CD4-positive, alpha-beta memory T cell (primary cell): ENCODE data around the gene NPR3. TPM values are rescaled to one million over a fixed set of nuclear protein-coding genes. Genes with fewer than 3 reads are reported as not detected.

Experiments used
- CTCF ChIA-PET: fragments of 350-600 bp; sonication (Branson Sonifier 250); formaldehyde crosslinking; loops from one replicate; lab custom pipeline; 2021; ENCODE audit warnings: inconsistent platforms; ENCODE audit not compliant: partially characterized antibody; lab: Charles Lee
- POLR2A ChIA-PET: fragments of 350-600 bp; sonication (Branson Sonifier 250); formaldehyde crosslinking; loops from one replicate; lab custom pipeline; 2021; ENCODE audit not compliant: partially characterized antibody; lab: Charles Lee
- DNase-seq, 5 donors: peaks; one replicate each; pipeline versions ENCODE4 v3.0.0 to v3.0.0-alpha.2; 2020 to 2022; ENCODE audit warnings: mixed read lengths in 1 of 5
- H3K27ac ChIP-seq: one replicate; pipeline ENCODE4 v1.7.0; 2013; ENCODE audit warnings: low read depth, low read length
- H3K27me3 ChIP-seq: 2 replicates; pipeline ENCODE4 v1.7.0; 2013; ENCODE audit warnings: mild to moderate bottlenecking, low read length, moderate library complexity; ENCODE audit not compliant: insufficient read depth
- H3K36me3 ChIP-seq: 2 replicates; pipeline ENCODE4 v1.7.0; 2013; ENCODE audit warnings: mild to moderate bottlenecking, low read length, moderate library complexity; ENCODE audit not compliant: insufficient read depth
- H3K4me1 ChIP-seq: 2 replicates; pipeline ENCODE4 v1.7.0; 2013; ENCODE audit warnings: mild to moderate bottlenecking, low read length, moderate library complexity; ENCODE audit not compliant: insufficient read depth
- H3K4me3 ChIP-seq, 2 donors: one replicate each; pipeline ENCODE4 v1.7.0; 2013; ENCODE audit warnings: low read length in 2 of 2, mild to moderate bottlenecking in 1 of 2
- H3K9me3 ChIP-seq, 2 donors: one replicate each; pipeline ENCODE4 v1.7.0; 2013; ENCODE audit warnings: low read length in 2 of 2, control low read depth in 1 of 2; ENCODE audit not compliant: control insufficient read depth in 1 of 2
- H3K27ac Mint-ChIP-seq, 7 donors: one replicate each; pipeline ENCODE4 v1.8.0; 2020 to 2021; ENCODE audit warnings: mixed read lengths in 7 of 7, mild to moderate bottlenecking in 6 of 7, inconsistent platforms in 3 of 7, moderate library complexity in 3 of 7
- H3K27me3 Mint-ChIP-seq, 2 donors: one replicate each; pipeline ENCODE4 v1.8.0; 2020 to 2021; ENCODE audit warnings: mixed read lengths in 2 of 2
- H3K36me3 Mint-ChIP-seq, 2 donors: one replicate each; pipeline ENCODE4 v1.8.0; 2020 to 2021; ENCODE audit warnings: mixed read lengths in 2 of 2, inconsistent platforms in 1 of 2, mild to moderate bottlenecking in 1 of 2
- H3K4me1 Mint-ChIP-seq, 4 donors: one replicate each; pipeline ENCODE4 v1.8.0; 2020 to 2021; ENCODE audit warnings: mixed read lengths in 4 of 4, mild to moderate bottlenecking in 1 of 4
- H3K4me3 Mint-ChIP-seq, 8 donors: one replicate each; pipeline ENCODE4 v1.8.0; 2020 to 2021; ENCODE audit warnings: mixed read lengths in 8 of 8, mild to moderate bottlenecking in 7 of 8, moderate library complexity in 6 of 8, inconsistent platforms in 3 of 8
- H3K9me3 Mint-ChIP-seq, 8 donors: one replicate each; pipeline ENCODE4 v1.8.0; 2020 to 2021; ENCODE audit warnings: mixed read lengths in 8 of 8, mild to moderate bottlenecking in 5 of 8, inconsistent platforms in 3 of 8, moderate library complexity in 1 of 8
- intact Hi-C: fragments of 100-400 bp; cut with micrococcal nuclease; formaldehyde crosslinking; loops from one replicate; pipeline ENCODE4 v1.15.1; 2023
- polyA plus RNA-seq, 2 donors: library from polyadenylated mRNA; unstranded; fragments of 300-500 nt; fragmentation: Illumina TruSeq; gene quantifications; one replicate each; pipeline ENCODE4 v1.2.3, GENCODE V29; 2021
- total RNA-seq, 2 experiments: library from RNA; stranded (reverse); gene quantifications; one replicate each; pipeline ENCODE4 v1.2.3, GENCODE V29; 2021

NPR3 gene
- total RNA-seq (under 1 TPM in 1 of 2 experiments, not detected in 1; 0.06 TPM), polyA plus RNA-seq (not detected)

- peaks cover 13 to 35% (median 19%) of the 10 kb centered on the region in 4 donors for H3K4me1 Mint-ChIP-seq
- Histone ChIP-seq H3K27ac (no peak within 1 kb of the TSS), H3K27me3 (peaks cover 14% of the 10 kb centered on the region), H3K4me3 (peak within 1 kb of the TSS; percentile 32 to 42), H3K36me3 (no peaks in the 10 kb centered on the region), H3K9me3 (no peaks in the 10 kb centered on the region), H3K4me1 (peaks cover 7% of the 10 kb centered on the region)
- no peaks in the 10 kb centered on the region for H3K36me3 Mint-ChIP-seq
- POLR2A ChIA-PET, result no interaction called here
- H3K27ac Mint-ChIP-seq, result no peak within 1 kb of the TSS
- H3K9me3 Mint-ChIP-seq, result peaks cover 0 to 4% (median 0%) of the 10 kb centered on the region in 8 donors
- intact Hi-C loops, result no loop called here
- DNase-seq, result no peak
- CTCF ChIA-PET, result no interaction called here
- H3K27me3 Mint-ChIP-seq, result peaks cover 38% of the 10 kb centered on the region in 2 donors
- peak within 1 kb of the TSS; percentile 45 to 85 (median 76) for H3K4me3 Mint-ChIP-seq
Measured at GRCh38 chr5:32710550-32711361, at the start of gene NPR3. Gene NPR3 (plus strand): TSS chr5:32711321. CDS start chr5:32711777, 456 bp downstream.

DNA sequence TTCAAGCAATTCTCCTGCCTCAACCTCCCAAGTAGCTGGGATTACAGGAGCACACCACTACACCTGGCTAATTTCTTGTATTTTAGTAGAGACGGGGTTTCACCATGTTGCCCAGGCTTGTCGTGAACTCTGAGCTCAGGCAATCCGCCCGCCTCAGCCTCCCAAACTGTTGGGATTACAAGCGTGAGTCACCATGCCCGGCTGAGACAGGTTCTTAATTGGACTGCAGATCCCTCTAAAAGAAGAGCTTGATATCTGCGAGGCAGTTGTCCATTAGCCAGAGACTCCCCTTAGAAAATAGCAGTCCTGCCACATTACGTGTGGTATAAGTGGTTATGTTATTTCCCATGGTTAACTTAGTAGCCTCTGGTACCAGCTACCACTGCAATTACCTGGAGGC lies 46.6 kb upstream of the NPR3 start:
- Histone ChIP-seq H3K27me3 (no peaks in the 10 kb centered on the region), H3K9me3 (no peaks in the 10 kb centered on the region), H3K27ac (no peak overlapping the region), H3K4me3 (no peak overlapping the region), H3K4me1 (no peaks in the 10 kb centered on the region), H3K36me3 (no peaks in the 10 kb centered on the region)
- POLR2A ChIA-PET, result no interaction called here
- Mint-ChIP-seq H3K36me3 (no peaks in the 10 kb centered on the region), H3K27ac (no peak overlapping the region), H3K9me3 (peaks cover 0 to 58% (median 25%) of the 10 kb centered on the region in 8 donors), H3K4me1 (no peaks in the 10 kb centered on the region), H3K27me3 (no peaks in the 10 kb centered on the region), H3K4me3 (no peak overlapping the region)
- intact Hi-C loops, result no loop called here
- CTCF ChIA-PET, result no interaction called here
- no peak for DNase-seq

- Histone ChIP-seq H3K27me3 (no peaks in the 10 kb centered on the region), H3K4me3 (no peak overlapping the region), H3K4me1 (no peaks in the 10 kb centered on the region), H3K36me3 (no peaks in the 10 kb centered on the region), H3K27ac (no peak overlapping the region), H3K9me3 (no peaks in the 10 kb centered on the region)
- Mint-ChIP-seq H3K27me3 (peaks cover 0 to 3% of the 10 kb centered on the region in 2 donors), H3K9me3 (peaks cover 0 to 45% (median 21%) of the 10 kb centered on the region in 8 donors), H3K4me1 (peaks cover 0 to 1% (median 0%) of the 10 kb centered on the region in 4 donors), H3K36me3 (peaks cover 0 to 5% of the 10 kb centered on the region in 2 donors), H3K4me3 (no peak overlapping the region), H3K27ac (no peak overlapping the region)
- ChIA-PET POLR2A (no interaction called here), CTCF (no interaction called here)
- intact Hi-C loops, result no loop called here
- DNase-seq, result no peak
Measured at GRCh38 chr5:32668552-32668951, 42.6 kb upstream of the NPR3 start.

- CTCF ChIA-PET, result no interaction called here
Measured at GRCh38 chr5:32673272-32673671, 37.8 kb upstream of the NPR3 start.

DNA sequence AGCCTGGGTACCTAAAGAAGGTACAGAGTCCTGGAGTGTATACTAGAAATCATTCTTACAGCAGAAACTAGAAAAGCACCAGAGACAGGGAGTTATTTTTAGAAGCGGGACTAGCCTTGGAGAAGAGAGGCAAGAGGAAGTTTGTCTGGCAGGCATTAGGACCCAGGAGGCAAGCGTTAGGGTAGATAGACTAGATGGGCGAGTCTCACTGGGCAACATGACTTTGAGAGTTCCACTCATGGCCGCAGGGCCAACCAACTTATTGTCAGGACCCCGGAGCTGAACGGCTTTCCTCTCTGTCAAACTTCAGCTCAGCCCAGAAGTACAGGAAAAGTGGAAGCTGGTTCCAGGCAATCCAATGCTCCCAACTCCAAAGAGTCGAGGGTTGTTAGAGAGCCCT lies 34.1 kb upstream of the NPR3 start:
- no peaks in the 10 kb centered on the region for H3K36me3 ChIP-seq
- DNase-seq, result no peak
- H3K27ac Mint-ChIP-seq, result no peak overlapping the region
- POLR2A ChIA-PET, result no interaction called here
- H3K4me3 Mint-ChIP-seq, result no peak overlapping the region
- peaks cover 0 to 2% of the 10 kb centered on the region in 2 donors for H3K36me3 Mint-ChIP-seq
- H3K9me3 Mint-ChIP-seq, result peaks cover 0 to 12% (median 3%) of the 10 kb centered on the region in 8 donors
- CTCF ChIA-PET, result no interaction called here
- H3K27ac ChIP-seq, result no peak overlapping the region
- H3K27me3 Mint-ChIP-seq, result peaks cover 2 to 5% of the 10 kb centered on the region in 2 donors
- H3K4me3 ChIP-seq, result no peak overlapping the region
- intact Hi-C loops, result no loop called here
- no peaks in the 10 kb centered on the region for H3K4me1 ChIP-seq
- no peaks in the 10 kb centered on the region for H3K27me3 ChIP-seq
- H3K4me1 Mint-ChIP-seq, result no peaks in the 10 kb centered on the region
- no peaks in the 10 kb centered on the region for H3K9me3 ChIP-seq

More at GRCh38 chr5:32673272-32673671, 37.8 kb upstream of the NPR3 start:
- Histone ChIP-seq H3K4me1 (no peaks in the 10 kb centered on the region), H3K4me3 (no peak overlapping the region), H3K9me3 (no peaks in the 10 kb centered on the region), H3K27ac (no peak overlapping the region), H3K36me3 (no peaks in the 10 kb centered on the region), H3K27me3 (no peaks in the 10 kb centered on the region)
- Mint-ChIP-seq H3K27me3 (peaks cover 2 to 9% of the 10 kb centered on the region in 2 donors), H3K9me3 (peaks cover 0 to 29% (median 12%) of the 10 kb centered on the region in 8 donors), H3K36me3 (peaks cover 0 to 5% of the 10 kb centered on the region in 2 donors), H3K4me3 (no peak overlapping the region), H3K27ac (no peak overlapping the region), H3K4me1 (peaks cover 0 to 1% (median 0%) of the 10 kb centered on the region in 4 donors)
- no peak for DNase-seq
- POLR2A ChIA-PET, result no interaction called here
- intact Hi-C loops, result no loop called here

- Mint-ChIP-seq H3K9me3 (peaks cover 0 to 8% (median 1%) of the 10 kb centered on the region in 8 donors), H3K27me3 (peaks cover 4 to 5% of the 10 kb centered on the region in 2 donors), H3K27ac (no peak overlapping the region), H3K4me1 (no peaks in the 10 kb centered on the region), H3K4me3 (no peak overlapping the region), H3K36me3 (no peaks in the 10 kb centered on the region)
- H3K9me3 ChIP-seq, result no peaks in the 10 kb centered on the region
- DNase-seq, result no peak
- H3K27me3 ChIP-seq, result no peaks in the 10 kb centered on the region
- intact Hi-C loops, result no loop called here
- no peak overlapping the region for H3K4me3 ChIP-seq
- H3K27ac ChIP-seq, result no peak overlapping the region
- H3K4me1 ChIP-seq, result no peaks in the 10 kb centered on the region
- CTCF ChIA-PET, result no interaction called here
- no peaks in the 10 kb centered on the region for H3K36me3 ChIP-seq
- POLR2A ChIA-PET, result no interaction called here
Measured at GRCh38 chr5:32678472-32678871, 32.6 kb upstream of the NPR3 start.

GRCh38 chr5:32679218-32679617 lies 31.9 kb upstream of the NPR3 start:
- ChIA-PET CTCF (no interaction called here), POLR2A (no interaction called here)
- no peak overlapping the region for H3K4me3 Mint-ChIP-seq
- DNase-seq, result no peak
- H3K4me1 ChIP-seq, result no peaks in the 10 kb centered on the region
- H3K27me3 Mint-ChIP-seq, result peaks cover 4 to 5% of the 10 kb centered on the region in 2 donors
- no peaks in the 10 kb centered on the region for H3K4me1 Mint-ChIP-seq
- H3K27ac ChIP-seq, result no peak overlapping the region
- H3K9me3 Mint-ChIP-seq, result peaks cover 2 to 16% (median 8%) of the 10 kb centered on the region in 8 donors
- H3K9me3 ChIP-seq, result no peaks in the 10 kb centered on the region
- H3K27me3 ChIP-seq, result no peaks in the 10 kb centered on the region
- no peaks in the 10 kb centered on the region for H3K36me3 ChIP-seq
- H3K4me3 ChIP-seq, result no peak overlapping the region
- intact Hi-C loops, result no loop called here
- H3K36me3 Mint-ChIP-seq, result no peaks in the 10 kb centered on the region
- no peak overlapping the region for H3K27ac Mint-ChIP-seq
